GM13976 (cell line): ENCODE results near the gene TBXA2R.

ENCODE experiments used
- DNase-seq: peaks from one replicate; pipeline ENCODE4 v3.0.0; 2012; ENCODE audit warnings: low spot score
- CTCF ChIP-seq: IDR thresholded peaks from 2 replicates; pipeline ENCODE4 v1.5.1; 2012; ENCODE audit warnings: borderline replicate concordance, mild to moderate bottlenecking; ENCODE audit not compliant: insufficient read depth; ENCODE audit errors: extremely low read depth, missing control alignments, control extremely low read depth
- in situ Hi-C: fragments of 300-500 bp; cut with MboI; formaldehyde crosslinking; loops from one replicate; pipeline ENCODE4 v1.12.0; 2022; ENCODE audit warnings: low sequenced_read_pairs, mixed read lengths, inconsistent platforms; ENCODE audit not compliant: unreplicated experiment

TBXA2R gene

GRCh38 chr19:3547301-3547731, 59.4 kb downstream of the TBXA2R start:
- in situ Hi-C loops: no loop called here
- DNase-seq: no peak
- TF ChIP-seq CTCF: peak; percentile 35

- TF ChIP-seq CTCF: no peak
- no peak for DNase-seq
- in situ Hi-C loops: no loop called here
These were observed 60.6 kb downstream of the TBXA2R start for GRCh38 chr19:3546119-3546518.

- no peak for DNase-seq
- in situ Hi-C loops: no loop called here
- no peak for TF ChIP-seq CTCF
These were observed 61.0 kb downstream of the TBXA2R start for GRCh38 chr19:3545669-3546034.

GRCh38 chr19:3544742-3545668, 61.7 kb downstream of the TBXA2R start:
- in situ Hi-C loops: no loop called here
- peak; percentile 92 for DNase-seq
- TF ChIP-seq CTCF: peak; percentile 93
